Dedifferentiated amniotic fluid mesenchymal stem cell (primary cell): Measurements from ENCODE around the gene GAPT.

ENCODE experiments used
- DNase-seq: peaks from one replicate; pipeline ENCODE4 v3.0.0-alpha.2; 2016; ENCODE audit errors: extremely low spot score

Gene GAPT

DNA sequence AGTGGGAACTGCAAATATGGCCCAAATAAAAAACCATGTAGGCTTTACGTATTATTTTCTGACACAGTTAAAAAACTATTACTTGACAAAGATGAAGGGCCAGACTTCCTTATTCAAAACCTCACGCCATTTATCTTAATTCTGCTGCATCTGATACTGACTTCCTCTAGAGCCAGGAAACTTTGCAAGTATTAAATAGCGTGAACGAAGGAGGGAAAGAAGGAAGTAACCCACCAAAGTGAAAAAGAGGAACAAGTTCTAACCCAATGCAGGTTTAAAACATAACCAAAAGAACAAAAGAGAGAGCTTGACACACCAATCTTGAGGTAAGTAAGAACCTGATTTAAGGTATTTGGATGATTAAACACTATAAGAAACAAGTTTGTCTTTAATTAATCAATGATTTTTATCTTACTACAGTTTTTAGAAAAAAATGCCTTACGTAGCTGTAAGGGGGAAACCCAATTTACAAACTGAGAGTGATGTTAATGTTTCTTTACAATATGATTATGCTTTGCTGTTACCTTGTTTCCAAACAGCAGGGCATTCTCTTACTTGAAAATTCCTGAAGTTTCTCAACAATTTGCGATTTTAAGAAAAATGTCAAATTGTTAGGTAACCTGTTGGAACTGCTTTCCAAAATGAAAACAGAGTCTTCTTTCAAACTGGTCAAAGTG is at the start of gene GAPT:
Gene GAPT, plus strand, starts transcription at position 220 of the 677 bp plus-strand sequence. CDS start 3,102 bp downstream, outside the sequence.
- DNase-seq = no peak

DNA sequence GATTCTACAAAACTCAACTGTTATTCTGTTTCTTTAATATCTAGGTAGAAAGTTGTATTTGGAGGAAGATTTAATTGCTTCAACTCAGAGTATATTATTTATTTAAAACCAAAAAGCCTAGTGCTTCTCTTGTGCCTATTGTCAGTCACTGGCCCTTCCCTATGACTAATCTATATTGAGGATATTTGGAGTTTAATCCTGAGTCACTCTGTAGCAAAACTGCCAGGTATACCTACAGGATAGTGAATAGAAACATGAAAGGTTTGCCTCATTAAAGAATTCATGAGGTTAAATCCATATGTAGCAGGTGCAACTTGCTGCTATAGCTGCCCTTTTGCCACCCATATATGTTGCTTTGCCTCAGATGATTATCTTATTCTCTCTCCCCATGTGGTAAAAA is 46.4 kb upstream of the GAPT start:
- DNase-seq = no peak

DNA sequence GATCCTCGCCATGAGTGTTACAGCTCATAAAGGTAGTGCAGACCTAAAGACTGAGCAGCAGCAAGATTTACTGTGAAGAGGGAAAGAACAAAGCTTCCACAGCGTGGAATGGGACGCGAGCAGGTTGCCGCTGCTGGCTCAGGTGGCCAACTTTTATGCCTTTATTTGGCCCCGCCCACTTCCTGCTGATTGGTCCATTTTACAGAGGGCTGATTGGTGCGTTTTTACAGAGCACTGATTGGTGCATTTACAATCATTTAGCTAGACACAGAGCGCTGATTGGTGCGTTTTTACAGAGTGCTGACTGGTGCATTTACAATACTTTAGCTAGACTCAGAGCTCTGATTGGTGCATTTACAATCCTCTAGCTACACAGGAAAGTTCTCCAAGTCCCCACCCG is 45.2 kb upstream of the GAPT start:
- no peak for DNase-seq

DNA sequence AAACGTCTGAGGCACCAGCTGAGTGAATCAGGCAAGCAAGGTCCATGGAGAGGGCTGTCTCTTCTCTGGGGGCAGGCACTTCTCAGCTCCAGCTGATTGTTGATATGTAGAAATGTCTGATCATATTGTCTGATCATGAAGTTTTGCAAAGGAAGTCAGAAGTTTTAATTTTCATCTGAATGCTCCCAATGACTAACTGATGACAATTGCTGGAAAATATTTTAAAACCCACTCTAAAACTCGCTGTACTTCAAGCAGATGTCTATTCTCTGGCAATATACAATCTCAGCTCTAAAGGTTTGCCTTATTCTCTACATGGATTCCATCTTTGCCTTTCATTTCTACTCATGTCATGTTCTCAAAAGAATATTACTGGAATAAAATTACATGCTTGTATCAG is 44.0 kb upstream of the GAPT start:
- no peak for DNase-seq

DNA sequence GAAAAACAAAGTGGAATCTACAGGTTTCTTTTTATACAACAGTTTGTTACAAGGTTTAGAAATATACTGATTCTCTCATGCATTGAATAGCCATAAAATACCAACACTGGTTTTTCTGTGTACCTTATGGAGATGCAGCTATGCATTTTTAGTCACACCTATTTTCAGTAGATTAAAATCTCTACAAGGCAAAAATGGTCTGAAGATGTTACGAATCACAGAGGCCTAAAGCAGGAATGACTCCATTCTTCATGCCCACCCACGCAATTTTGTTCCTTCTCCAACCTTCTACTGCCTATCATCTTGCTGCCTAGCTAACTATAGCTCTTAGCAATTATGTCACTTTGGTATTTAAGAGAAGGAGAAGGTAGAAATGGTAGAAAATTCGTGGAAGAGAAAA is 41.2 kb upstream of the GAPT start:
- DNase-seq = no peak

DNA sequence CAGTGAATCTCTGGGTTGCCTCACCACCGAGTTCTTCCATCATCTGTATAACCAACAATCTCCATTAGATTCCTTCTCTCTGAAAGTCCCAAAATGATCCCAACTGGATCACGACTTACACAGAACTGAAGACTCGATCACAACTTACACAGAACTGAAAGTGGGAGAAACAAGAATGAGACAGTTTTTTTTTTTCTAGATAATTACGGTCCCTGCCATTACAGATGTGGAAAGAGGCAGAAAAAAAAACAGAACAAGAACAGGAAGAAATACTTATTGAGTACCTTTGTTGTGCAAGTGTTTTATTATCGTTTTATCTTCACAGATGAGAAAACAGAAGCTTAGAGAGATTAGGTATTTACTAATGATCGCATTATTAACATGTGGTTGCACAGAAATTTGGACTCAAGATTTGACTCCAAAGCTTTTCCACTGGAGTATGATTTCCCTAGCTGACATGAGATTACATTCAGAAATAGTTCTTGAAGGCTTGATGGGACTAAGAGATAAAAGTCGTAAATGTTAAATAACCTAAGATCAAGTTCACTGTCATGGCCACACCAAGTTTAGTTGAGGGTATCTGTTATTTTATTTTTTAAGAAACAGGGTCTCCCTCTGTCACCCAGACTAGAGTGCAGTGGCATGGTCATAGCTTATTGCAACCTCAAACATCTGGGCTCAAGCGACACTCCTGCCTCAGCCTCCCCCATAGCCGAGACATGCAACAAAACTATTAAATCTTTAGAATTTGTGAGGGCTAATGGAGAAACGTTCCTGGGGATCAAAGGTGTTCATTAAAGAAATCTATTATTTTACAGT is 40.2 kb upstream of the GAPT start:
- DNase-seq = no peak

DNA sequence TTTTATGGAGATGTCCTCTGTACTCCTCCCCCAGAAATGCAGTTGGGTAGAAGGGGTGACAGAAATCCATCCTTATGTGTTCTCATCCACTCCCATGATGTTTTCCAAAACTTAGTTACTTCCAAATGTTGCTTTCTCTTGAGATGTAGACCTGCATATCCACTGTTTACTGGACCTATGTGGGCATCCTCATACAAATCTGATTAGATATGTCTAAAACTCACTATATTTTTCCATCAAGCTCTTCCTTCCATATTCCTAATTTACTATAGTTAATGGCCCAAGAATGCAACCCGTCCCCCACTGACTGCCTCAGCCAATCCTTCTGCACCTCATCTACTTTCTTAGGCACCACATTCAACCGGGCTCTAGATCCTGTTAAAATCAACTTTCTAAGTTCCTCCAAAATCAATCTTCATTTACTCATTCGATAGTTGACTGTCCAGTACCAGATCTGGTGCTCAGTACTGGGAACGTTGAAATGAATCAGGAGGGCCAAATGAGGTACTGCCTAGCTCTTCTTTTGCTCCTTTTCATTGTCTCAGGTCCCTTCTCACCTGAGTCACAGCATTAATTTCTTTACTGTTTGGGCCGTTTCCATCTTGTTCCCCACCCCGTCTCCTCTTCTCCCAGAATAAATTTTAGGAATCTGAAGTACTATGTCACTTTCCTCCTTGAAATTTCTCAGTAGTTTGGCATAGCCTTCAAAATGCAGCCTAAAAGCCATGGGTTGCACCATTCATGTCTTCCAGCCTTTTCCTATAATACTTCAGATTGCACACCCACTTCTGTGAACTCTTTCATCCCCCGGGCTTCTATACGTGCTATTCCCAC is 39.3 kb upstream of the GAPT start:
- no peak for DNase-seq

DNA sequence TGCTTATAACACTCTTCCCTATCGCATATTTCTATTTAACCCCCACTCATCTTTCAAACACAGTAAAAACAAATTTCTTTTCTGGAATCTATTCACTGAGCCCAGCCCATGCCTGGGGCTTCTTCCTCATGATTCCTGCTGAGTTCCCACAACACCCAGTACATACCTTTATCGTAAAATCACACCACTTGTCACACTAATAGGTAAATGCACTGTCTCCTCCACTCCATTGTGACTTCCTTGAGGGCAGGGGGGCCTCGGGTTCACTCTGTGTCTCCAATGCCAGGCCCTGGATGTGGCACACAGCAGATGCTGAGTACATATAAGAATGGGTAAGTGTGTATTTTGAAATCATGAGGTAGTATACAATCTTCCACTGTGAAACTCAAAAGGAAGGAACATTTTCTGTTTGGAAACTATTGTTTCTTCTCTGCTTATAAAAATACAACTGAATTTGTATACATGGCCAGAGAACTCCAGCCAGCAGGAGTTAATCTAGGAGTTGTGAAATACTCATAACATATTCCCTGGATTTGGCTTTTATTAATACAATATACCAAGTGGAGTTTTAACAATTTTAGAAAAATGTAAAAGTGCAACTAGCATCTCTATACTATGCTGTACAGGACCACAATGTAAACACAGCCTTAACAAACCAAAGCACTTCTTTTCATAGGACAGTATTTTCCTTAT is 38.5 kb upstream of the GAPT start:
- no peak for DNase-seq

DNA sequence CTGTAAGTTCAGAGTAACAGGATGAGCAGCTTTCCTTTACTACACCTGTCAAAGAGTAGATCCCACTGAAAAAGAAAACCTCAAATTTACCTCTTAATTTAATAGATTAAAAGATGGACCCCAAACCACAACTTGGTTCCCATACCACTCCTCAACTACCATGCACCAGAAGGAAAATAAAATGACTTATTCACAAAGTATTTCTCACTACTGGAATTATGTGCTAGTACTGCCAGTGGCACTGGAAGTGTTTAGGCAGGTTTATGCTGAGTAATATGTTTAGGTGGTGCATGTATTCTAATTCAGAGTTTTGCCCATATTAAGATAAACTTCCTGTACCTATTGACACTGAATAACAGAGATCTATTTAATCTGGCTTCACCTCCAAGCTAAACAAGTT is 37.9 kb upstream of the GAPT start:
- no peak for DNase-seq

DNA sequence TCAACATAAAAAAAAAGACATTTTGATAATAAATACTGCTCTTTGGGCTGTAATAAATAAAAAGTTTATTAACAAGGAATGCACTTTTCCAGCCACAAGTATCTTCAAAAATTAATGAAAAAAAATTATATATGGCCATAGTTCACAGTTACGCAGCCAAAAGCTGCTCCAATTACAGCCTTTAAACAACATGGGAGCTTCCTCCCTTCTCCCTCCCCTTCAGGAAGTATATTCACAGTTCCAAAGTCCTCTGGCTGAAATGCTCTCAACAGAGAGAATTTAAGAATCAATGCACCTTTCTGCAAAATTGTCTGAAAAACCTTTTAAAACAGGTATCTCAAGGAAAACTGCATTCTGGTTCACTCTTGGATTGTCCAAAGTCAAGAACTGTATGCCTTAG is 37.2 kb upstream of the GAPT start:
- no peak for DNase-seq

DNA sequence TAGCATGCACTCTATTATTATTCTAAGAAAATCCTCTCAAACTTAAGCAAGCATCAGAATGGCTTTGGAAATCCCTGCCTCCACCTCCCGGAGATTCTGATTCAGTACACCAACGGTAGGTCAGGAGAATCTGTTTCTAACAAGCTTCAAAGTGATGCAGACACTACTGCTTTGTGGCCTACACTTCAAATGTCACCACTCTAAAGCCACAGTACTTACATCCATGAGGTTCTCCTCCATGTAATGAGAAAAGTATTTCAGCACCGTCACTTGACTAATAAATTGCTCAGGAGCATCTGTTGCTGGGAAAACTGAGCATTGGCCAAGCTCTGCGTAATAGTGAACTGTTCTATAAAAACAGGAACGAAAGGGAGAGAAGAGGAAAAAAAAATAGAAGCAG is 36.2 kb upstream of the GAPT start:
- DNase-seq = no peak

DNA sequence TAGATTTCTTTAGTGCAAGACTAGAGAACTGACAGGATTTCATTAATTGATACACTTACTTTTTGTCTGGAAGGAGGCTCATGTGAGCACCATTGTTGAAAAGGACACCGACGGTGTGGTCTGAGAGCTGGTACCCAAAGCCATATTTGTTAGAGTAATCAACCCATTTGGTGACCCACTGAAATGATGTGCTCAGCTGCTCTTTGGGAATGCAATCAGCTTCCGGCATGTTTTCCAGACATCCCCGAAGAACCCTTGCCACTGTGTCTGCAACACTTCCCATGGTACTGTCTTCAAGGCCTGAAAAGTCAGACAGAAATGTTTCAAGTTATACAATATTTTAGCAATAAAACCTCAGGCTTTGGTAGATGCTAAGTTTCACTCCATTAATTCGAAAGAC is 35.8 kb upstream of the GAPT start:
- no peak for DNase-seq

DNA sequence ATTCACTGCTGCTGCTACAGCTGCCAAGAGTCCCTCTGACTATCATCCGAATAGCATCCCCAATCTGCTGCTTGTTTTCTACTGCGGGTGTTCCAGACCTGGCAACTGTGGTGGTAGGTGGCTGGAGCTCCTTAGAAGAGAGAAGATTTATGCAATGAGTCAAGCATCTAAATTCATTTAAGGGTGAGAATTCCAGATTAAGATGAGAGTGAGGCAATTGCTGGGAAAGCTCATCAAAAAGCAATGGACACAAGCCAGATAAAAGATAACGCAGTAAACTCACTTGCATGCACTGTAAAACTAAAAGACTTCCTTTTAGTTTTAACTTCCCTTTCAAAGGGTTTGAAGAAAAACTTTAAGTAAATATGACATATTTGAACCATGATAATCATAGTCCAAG is 35.2 kb upstream of the GAPT start:
- DNase-seq = no peak

DNA sequence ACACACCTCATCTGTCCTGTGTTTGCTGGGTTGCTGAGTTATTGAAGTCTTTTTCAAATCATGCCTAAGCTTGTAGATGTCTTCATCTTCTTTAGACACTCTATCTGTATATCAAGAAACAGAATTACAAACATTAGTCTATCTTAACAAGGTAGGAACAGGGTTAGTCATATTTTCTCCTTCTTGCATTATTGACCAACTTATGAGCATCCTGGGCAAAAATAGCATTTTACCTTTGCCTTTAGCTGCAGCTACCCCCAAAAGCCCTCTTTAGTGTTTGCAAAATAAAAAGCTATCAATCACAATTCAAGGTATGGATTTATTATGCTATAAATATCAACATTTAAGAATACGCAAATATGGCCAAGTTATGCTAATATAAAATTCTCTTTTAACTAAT is 34.7 kb upstream of the GAPT start:
- DNase-seq = no peak

DNA sequence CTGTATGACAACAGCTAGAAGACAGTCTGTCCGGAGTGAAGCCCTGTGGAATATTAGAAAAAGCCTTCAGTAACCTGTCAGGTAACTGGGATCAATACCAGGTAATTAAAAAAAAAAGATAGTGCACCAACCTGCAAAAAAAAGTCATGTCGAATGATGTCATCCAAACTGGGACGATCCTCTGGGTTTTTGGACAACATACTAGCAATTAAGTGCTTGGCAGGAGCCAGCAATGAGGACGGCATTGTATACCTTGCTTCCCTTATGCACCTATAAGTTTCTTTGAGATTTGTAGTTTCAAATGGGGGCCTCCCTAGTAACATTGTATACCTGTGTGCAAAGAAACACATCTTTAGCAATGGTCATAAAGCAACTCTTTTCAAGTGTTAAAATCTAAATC is 34.2 kb upstream of the GAPT start:
- DNase-seq = no peak

DNA sequence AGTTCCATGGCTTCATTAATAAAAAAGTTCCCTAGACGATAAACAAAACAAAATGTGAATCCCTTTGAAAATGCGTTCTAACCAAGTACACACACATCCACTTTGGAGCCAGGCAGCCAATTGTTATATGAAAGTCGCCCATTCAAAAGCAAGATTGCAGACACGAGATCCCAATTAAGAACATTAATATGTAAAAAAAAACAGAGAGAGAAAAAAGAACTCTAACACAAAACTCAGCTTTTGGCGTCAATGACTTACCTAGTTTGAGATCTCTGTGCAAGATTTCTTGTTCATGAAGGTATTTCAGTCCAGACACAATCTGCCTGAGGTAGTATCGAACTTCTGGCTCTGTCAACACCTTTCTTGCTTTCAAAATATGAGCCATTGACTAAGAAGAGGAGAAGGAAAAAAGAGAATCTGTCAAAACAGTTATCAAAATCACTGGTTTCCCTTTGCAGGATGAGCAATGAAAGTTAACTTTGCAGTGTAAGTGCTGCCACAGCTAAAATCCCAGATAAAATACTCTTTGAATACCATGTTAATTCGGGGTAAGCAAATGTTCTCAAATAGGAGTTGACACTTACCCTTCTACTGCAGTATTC is 33.0 kb upstream of the GAPT start:
- DNase-seq = no peak

DNA sequence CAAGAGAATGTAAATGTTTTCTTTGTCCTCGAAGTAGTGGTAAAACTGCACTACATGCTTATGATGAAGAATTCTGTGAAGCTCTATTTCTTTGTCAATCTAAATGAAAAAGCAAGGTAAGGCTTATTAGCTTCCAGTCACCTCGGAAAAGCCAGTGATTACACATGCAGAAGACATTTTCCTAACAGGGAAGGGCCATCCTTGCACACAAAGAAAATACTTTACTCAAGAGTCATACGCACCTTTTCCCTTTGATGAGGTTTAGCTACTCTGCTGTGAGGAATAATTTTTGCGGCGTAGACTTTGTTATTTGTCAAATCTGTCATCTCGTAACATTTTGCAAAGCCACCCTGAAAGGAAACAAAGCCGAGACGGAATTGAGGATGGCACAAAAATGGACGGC is 32.5 kb upstream of the GAPT start:
- DNase-seq = no peak

DNA sequence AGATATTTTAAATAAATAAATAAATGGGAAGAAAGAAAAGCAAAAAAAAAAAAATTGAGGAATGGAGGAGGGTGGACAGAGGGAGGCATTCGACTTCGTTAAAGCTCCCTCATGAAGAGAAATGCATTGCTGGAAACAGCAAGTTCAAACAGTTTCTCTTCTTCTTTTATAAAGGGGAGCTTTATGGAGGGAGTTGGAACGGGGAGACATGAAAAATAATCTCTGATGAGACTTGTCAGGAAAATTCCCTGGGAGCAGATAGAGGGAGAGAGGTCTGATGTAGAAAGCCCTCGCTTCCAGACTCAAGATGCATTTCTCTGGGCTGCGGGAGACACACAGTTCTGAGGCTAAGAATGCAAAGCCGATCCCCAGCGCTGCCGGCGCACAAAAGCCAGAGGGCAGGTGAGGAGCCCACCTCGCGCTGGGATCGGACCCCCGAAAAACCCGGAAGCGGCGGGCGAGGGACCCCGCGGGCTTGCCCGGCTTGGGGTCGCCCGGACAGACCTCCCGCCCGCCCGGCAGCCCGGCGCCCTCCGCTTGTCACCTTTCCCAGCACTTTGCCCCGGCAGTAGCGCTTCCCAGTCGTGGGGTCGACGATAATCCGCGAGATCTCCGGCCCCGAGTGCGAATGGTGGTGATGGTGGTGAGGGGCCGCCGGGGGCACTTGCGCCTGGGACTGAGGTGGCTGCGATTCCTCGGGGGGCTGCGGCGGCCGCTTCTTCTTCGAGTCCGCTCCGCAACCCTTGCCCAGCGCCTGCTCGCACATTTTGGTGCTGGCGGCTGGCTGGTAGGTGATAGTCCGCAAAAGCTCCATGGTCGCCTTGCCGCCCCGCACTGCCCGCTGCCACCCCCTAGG is 31.9 kb upstream of the GAPT start:
- DNase-seq = no peak

DNA sequence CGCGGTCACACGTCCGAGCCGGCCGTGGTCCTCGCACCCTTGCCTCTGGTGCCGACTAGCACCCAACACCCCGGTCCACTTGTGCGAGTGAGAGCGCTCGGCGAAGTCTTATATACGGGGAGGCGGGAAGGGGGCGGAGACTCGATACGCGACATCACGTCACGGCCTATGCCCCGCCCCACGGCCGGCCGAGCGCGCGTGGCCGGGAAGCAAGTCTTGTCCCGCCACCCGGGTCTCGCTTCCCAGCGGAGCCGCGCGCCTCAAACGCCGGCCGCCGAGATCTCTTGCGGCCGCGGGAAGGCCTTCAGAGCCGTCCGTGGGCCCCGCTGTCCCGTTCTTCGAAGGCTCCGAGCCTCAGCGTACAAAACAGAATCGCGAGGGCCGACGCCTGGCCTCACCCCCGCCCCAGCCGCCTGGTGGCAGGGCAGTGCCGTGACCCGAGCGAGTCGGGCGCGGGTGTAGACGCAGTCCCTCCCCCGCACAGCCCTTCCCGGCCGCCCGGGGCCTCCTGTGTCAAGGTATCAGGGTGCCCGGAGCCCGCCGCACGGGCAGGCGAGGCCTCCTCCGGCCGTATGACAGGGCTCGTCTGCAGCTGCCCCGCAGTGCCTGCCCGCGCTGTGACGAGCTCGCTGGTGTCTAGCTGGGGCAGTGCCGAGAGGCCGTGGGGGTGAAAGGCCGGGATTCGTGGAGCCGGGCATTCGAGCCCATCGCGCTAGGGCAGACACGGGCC is 31.1 kb upstream of the GAPT start, which contains the start of gene PLK2:
Gene PLK2, minus strand, starts transcription at position 85 of the 730 bp plus-strand sequence. CDS start 127 bp downstream, outside the sequence.
- peak; percentile 91 for DNase-seq
